ENCODE data around the gene MOV10L1. TPM values are rescaled to one million over a fixed set of nuclear protein-coding genes. Genes with fewer than 3 reads are reported as not detected.

Gene MOV10L1
- total and polyA plus RNA-seq, 12 donors, result 0.16 to 0.42 (median 0.26) TPM; not detected in 8

DNA sequence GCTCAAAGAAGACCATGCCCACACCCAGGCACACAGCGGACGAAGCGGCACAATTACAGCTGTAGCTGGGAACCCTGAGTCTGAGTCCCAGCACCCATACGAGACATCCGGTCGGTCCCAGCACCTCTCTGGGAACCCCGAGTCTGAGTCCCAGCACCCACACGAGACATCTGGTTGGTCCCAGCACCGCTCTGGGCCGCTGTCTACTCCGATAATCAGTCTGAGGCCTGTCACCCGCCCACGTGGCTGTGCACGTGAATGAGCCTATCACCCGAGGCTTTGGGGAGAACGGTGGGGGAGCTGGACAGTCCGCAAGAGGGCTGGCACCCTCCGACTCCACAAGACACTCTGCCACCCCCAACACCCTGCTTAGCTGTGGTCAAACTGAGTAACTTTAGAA lies 37.9 kb upstream of the MOV10L1 start:
- no peak overlapping the region for H3K27ac ChIP-seq
- no peaks in the 10 kb centered on the region for H3K36me3 ChIP-seq
- H3K4me3 ChIP-seq, result no peak overlapping the region
- WGBS, 2 donors, result 88 to 90% methylated on average over 18 of the region's 18 CpGs
- peaks cover 0 to 29% (median 2%) of the 10 kb centered on the region in 11 donors for H3K9me3 ChIP-seq
- ATAC-seq, result no peak
- no peak for TF ChIP-seq CTCF (IDR thresholded peaks at IDR 0.05)
- no peaks in the 10 kb centered on the region for H3K4me1 ChIP-seq
- intact Hi-C loops (cut with DNase I), result no loop called here
- DNase-seq, result no peak
- H3K27me3 ChIP-seq, result peaks cover 0 to 22% (median 6%) of the 10 kb centered on the region in 7 donors

DNA sequence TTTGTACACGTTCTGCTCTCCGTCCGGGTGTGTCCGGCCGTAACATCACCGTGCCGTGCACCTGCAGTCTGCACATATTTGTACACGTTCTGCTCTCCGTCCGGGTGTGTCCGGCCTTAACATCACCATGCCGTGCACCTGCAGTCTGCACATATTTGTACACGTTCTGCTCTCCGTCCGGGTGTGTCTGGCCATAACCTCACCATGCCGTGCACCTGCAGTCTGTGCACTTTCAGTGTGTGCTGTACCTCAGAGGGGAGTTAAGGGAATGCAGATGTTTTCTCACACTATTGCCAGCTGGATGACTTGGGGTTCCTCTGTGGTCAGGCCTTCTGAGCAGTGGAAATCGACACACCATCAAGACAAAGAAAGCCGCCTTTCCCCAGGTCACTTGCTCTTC lies 35.9 kb upstream of the MOV10L1 start:
- ATAC-seq (no peak), DNase-seq (no peak)
- H3K36me3 ChIP-seq, result no peaks in the 10 kb centered on the region
- H3K4me1 ChIP-seq, result peaks cover 0 to 6% (median 5%) of the 10 kb centered on the region in 9 donors
- no peak overlapping the region for H3K27ac ChIP-seq
- no peak for TF ChIP-seq CTCF (IDR thresholded peaks at IDR 0.05)
- peaks cover 0 to 29% (median 2%) of the 10 kb centered on the region in 11 donors for H3K9me3 ChIP-seq
- intact Hi-C loops (cut with DNase I), result no loop called here
- H3K4me3 ChIP-seq, result no peak overlapping the region
- H3K27me3 ChIP-seq, result peaks cover 0 to 26% (median 12%) of the 10 kb centered on the region in 7 donors
- 92 to 94% methylated on average over 18 of the region's 18 CpGs for WGBS, 2 donors

DNA sequence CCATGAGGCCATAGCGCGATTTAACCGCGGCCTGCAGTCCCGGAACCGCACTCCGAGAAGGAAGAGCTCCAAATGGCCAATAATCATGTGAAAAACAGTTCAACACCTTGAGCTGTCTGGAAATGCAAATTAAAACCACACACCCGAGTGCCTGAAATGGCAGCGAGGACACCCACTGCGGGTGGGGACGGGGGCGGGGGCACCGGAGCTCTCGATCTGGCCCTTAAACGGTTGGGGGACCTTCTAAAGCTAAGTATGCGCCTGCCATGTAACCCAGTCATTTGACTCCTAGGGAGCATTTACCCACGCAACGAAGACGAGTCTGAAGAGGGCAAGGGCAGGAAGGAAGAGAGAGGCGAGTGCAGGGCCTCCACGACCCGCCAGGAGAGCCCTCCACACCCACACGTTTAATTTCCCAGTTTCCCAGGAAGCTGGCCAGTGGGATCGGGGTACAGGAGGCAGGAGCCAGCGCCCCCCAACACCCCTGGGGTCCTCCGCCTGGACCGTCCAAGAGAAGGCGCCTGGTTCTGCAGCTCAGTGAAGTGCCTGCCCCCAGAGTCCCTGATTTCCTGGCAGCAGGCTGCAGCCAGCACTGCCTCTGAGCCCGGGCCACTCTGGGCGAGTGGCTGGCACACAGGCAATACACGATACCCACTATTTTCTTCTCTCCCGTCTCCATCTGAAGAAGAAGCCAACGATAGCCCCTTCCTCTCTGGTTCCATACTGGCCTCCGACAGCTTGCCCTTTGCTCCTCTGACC lies 33.4 kb upstream of the MOV10L1 start:
- intact Hi-C loops (cut with DNase I), result no loop called here
- no peak for TF ChIP-seq CTCF (IDR thresholded peaks at IDR 0.05)
- Histone ChIP-seq H3K36me3 (no peaks in the 10 kb centered on the region), H3K9me3 (peaks cover 0 to 29% (median 2%) of the 10 kb centered on the region in 11 donors), H3K4me3 (no peak overlapping the region), H3K27ac (no peak overlapping the region), H3K27me3 (peaks cover 0 to 40% (median 35%) of the 10 kb centered on the region in 7 donors), H3K4me1 (peaks cover 0 to 16% (median 14%) of the 10 kb centered on the region in 9 donors)
- ATAC-seq (no peak), DNase-seq (no peak)
- WGBS, 2 donors, result 74% methylated on average over 34 of the region's 34 CpGs

- Histone ChIP-seq H3K27ac (no peak overlapping the region), H3K4me1 (peaks cover 0 to 16% (median 14%) of the 10 kb centered on the region in 9 donors), H3K36me3 (no peaks in the 10 kb centered on the region), H3K27me3 (peaks cover 0 to 46% (median 38%) of the 10 kb centered on the region in 7 donors), H3K4me3 (no peak overlapping the region), H3K9me3 (peaks cover 0 to 21% (median 2%) of the 10 kb centered on the region in 11 donors)
- DNase-seq (no peak), ATAC-seq (no peak)
- intact Hi-C loops (cut with DNase I), result no loop called here
- TF ChIP-seq CTCF (IDR thresholded peaks at IDR 0.05), result no peak
- 87 to 89% methylated on average over 13 to 14 of the region's 14 CpGs for WGBS, 2 donors
These were observed 32.3 kb upstream of the MOV10L1 start for GRCh38 chr22:50057278-50058060.

All from heart right ventricle (tissue), 16 donors.